Uterus (tissue), 4 donors: ENCODE results near the gene MPIG6B. TPM values are rescaled to one million over a fixed set of nuclear protein-coding genes. Genes with fewer than 3 reads are reported as not detected.

ENCODE experiments used
- DNase-seq, 2 donors: peaks; one replicate each; pipeline ENCODE4 v3.0.0-alpha.2; 2019 to 2020
- H3K27ac ChIP-seq, 2 donors: fragments of 200-600 bp; sonication (generic); 1 replicate in 1 of 2; 2 replicates in 1 of 2; pipeline ENCODE4 v1.5.1; 2016 to 2018
- H3K27me3 ChIP-seq, 2 donors: fragments of 200-600 bp; sonication (generic); one replicate each; pipeline ENCODE4 v1.5.1; 2018 to 2019; ENCODE audit warnings: control low read depth in 1 of 2
- H3K36me3 ChIP-seq, 2 donors: fragments of 200-600 bp; sonication (generic); one replicate each; pipeline ENCODE4 v1.5.1; 2019; ENCODE audit warnings: control low read depth in 1 of 2
- H3K4me1 ChIP-seq, 2 donors: fragments of 200-600 bp; sonication (generic); one replicate each; pipeline ENCODE4 v1.5.1; 2018 to 2019; ENCODE audit warnings: control low read depth in 1 of 2
- H3K4me3 ChIP-seq, 2 donors: fragments of 200-600 bp; sonication (generic); 1 replicate in 1 of 2; 2 replicates in 1 of 2; pipeline ENCODE4 v1.5.1; 2018 to 2019; ENCODE audit warnings: mild to moderate bottlenecking in 1 of 2
- H3K9me3 ChIP-seq, 2 donors: fragments of 200-600 bp; sonication (generic); one replicate each; pipeline ENCODE4 v1.5.1; 2019; ENCODE audit warnings: control low read depth in 1 of 2
- CTCF ChIP-seq, 4 experiments: fragments of 200-600 bp in 2 of 4; fragments of 450-650 bp in 2 of 4; sonication (generic) in 2 of 4; IDR thresholded peaks; one replicate each; pipeline ENCODE4 v1.5.1; 2016 to 2019; ENCODE audit warnings: antibody characterized with exemption in 4 of 4, mild to moderate bottlenecking in 2 of 4, moderate library complexity in 1 of 4
- POLR2A ChIP-seq, 2 donors: fragments of 450-650 bp; IDR thresholded peaks; one replicate each; pipeline ENCODE4 v1.6.1; 2016; ENCODE audit warnings: antibody characterized with exemption in 2 of 2, mild to moderate bottlenecking in 1 of 2, moderate library complexity in 1 of 2
- intact Hi-C: fragments of 100-400 bp; cut with DNase I; formaldehyde crosslinking; loops from one replicate; pipeline ENCODE4 v1.15.1; 2023; ENCODE audit warnings: low total_unique reads
- total RNA-seq, 4 donors: library from RNA; depleted of rRNA in 3 of 4; stranded (reverse); fragments of >200 nt in 3 of 4; gene quantifications; one replicate each; pipeline versions ENCODE4 v1.1.0 to v1.2.4, GENCODE V29; 2014 to 2023
- donor health status: DM: yes; HTN: yes; CAD: no.

The MPIG6B gene
- total RNA-seq, 4 donors from 2014 or later, result 0.49 TPM; not detected in 3

- no peak for TF ChIP-seq POLR2A (IDR thresholded peaks at IDR 0.05)
- no peak for TF ChIP-seq CTCF (IDR thresholded peaks at IDR 0.05)
- Histone ChIP-seq H3K36me3 (no peaks in the 10 kb centered on the region), H3K27me3 (no peaks in the 10 kb centered on the region), H3K4me1 (no peaks in the 10 kb centered on the region), H3K4me3 (no peak overlapping the region), H3K27ac (peak overlapping the region in 1 of 2 donors; percentile 40), H3K9me3 (no peaks in the 10 kb centered on the region)
- intact Hi-C loops, result no loop called here
- no peak for DNase-seq
Observed at GRCh38 chr6:31691078-31691463, 32.1 kb upstream of the MPIG6B start.

GRCh38 chr6:31691564-31692108 lies 31.5 kb upstream of the MPIG6B start:
- TF ChIP-seq CTCF (IDR thresholded peaks at IDR 0.05) (no peak), POLR2A (IDR thresholded peaks at IDR 0.05) (no peak)
- Histone ChIP-seq H3K9me3 (no peaks in the 10 kb centered on the region), H3K4me1 (no peaks in the 10 kb centered on the region), H3K4me3 (no peak overlapping the region), H3K27ac (no peak overlapping the region), H3K27me3 (no peaks in the 10 kb centered on the region), H3K36me3 (no peaks in the 10 kb centered on the region)
- intact Hi-C loops, result no loop called here
- DNase-seq, result no peak

- intact Hi-C loops, result no loop called here
- DNase-seq, result no peak
- Histone ChIP-seq H3K4me3 (no peak overlapping the region), H3K27ac (no peak overlapping the region), H3K36me3 (no peaks in the 10 kb centered on the region), H3K27me3 (no peaks in the 10 kb centered on the region), H3K9me3 (no peaks in the 10 kb centered on the region), H3K4me1 (no peaks in the 10 kb centered on the region)
- TF ChIP-seq POLR2A (IDR thresholded peaks at IDR 0.05) (no peak), CTCF (IDR thresholded peaks at IDR 0.05) (no peak)
Observed at GRCh38 chr6:31692353-31692752, 30.8 kb upstream of the MPIG6B start.

GRCh38 chr6:31692886-31693285 lies 30.3 kb upstream of the MPIG6B start:
- Histone ChIP-seq H3K27ac (no peak overlapping the region), H3K36me3 (no peaks in the 10 kb centered on the region)
- intact Hi-C loops, result no loop called here

GRCh38 chr6:31693535-31693934 lies 29.6 kb upstream of the MPIG6B start:
- H3K36me3 ChIP-seq, result no peaks in the 10 kb centered on the region
- no peaks in the 10 kb centered on the region for H3K9me3 ChIP-seq
- no peak overlapping the region for H3K4me3 ChIP-seq
- H3K27me3 ChIP-seq, result no peaks in the 10 kb centered on the region
- no peaks in the 10 kb centered on the region for H3K4me1 ChIP-seq
- DNase-seq, result no peak
- intact Hi-C loops, result no loop called here
- H3K27ac ChIP-seq, result no peak overlapping the region
- no peak for TF ChIP-seq CTCF (IDR thresholded peaks at IDR 0.05)
- no peak for TF ChIP-seq POLR2A (IDR thresholded peaks at IDR 0.05)

More at GRCh38 chr6:31692886-31693285, 30.3 kb upstream of the MPIG6B start:
- DNase-seq, result no peak
- H3K4me1 ChIP-seq, result no peaks in the 10 kb centered on the region
- H3K4me3 ChIP-seq, result no peak overlapping the region
- no peaks in the 10 kb centered on the region for H3K27me3 ChIP-seq
- no peaks in the 10 kb centered on the region for H3K9me3 ChIP-seq
- TF ChIP-seq CTCF (IDR thresholded peaks at IDR 0.05) (no peak), POLR2A (IDR thresholded peaks at IDR 0.05) (no peak)
